SU-DHL-6 (cell line): Measurements from ENCODE around the gene ITGB6.

Experiments
- H2AFZ ChIP-seq: fragments of 200-600 bp; sonication (generic); 2 replicates; pipeline ENCODE4 v1.6.1; 2014; ENCODE audit warnings: low read depth, mild to moderate bottlenecking, moderate library complexity, mixed read lengths, antibody characterized with exemption, low read length; ENCODE audit not compliant: severe bottlenecking
- H3F3A ChIP-seq: fragments of 200-600 bp; shearing (Covaris generic); 2 replicates; pipeline ENCODE4 v1.6.0; 2016; ENCODE audit warnings: antibody characterized with exemption, mild to moderate bottlenecking; ENCODE audit not compliant: insufficient read depth
- H3K27ac ChIP-seq: fragments of 200-600 bp; sonication (generic); 2 replicates; pipeline ENCODE4 v1.5.1; 2016; ENCODE audit warnings: low read depth, mild to moderate bottlenecking, low read length, moderate library complexity, mixed read lengths
- H3K27me3 ChIP-seq: fragments of 200-600 bp; sonication (generic), shearing (Covaris generic); 2 replicates; pipeline ENCODE4 v1.6.0; 2014; ENCODE audit warnings: mild to moderate bottlenecking, low read length
- H3K36me3 ChIP-seq: fragments of 200-600 bp; sonication (generic); 2 replicates; pipeline ENCODE4 v1.6.1; 2014; ENCODE audit warnings: mild to moderate bottlenecking, low read length, mixed read lengths
- H3K4me2 ChIP-seq: fragments of 300-600, 200-600 bp; shearing (Covaris generic), sonication (generic); 2 replicates; pipeline ENCODE4 v1.6.0; 2014; ENCODE audit warnings: low read length, low read depth, mild to moderate bottlenecking; ENCODE audit not compliant: poor library complexity, severe bottlenecking
- H3K4me3 ChIP-seq: fragments of 200-600 bp; sonication (generic); 2 replicates; pipeline ENCODE4 v1.5.1; 2014; ENCODE audit warnings: antibody characterized with exemption, low read length, mild to moderate bottlenecking, mixed read lengths; ENCODE audit not compliant: insufficient read depth, poor library complexity, severe bottlenecking
- H3K79me2 ChIP-seq: fragments of 200-600 bp; sonication (generic); 2 replicates; pipeline ENCODE4 v1.6.1; 2014; ENCODE audit warnings: mild to moderate bottlenecking, low read length, moderate library complexity; ENCODE audit not compliant: insufficient read depth
- H3K9ac ChIP-seq: fragments of 200-600 bp; sonication (generic); 2 replicates; pipeline ENCODE4 v1.7.0; 2014; ENCODE audit warnings: mild to moderate bottlenecking, low read length
- H3K9me2 ChIP-seq: fragments of 200-600 bp; sonication (generic); replicated peaks from 2 replicates; pipeline ENCODE4 v1.6.1; 2014; ENCODE audit warnings: low read length; ENCODE audit not compliant: insufficient read depth
- H3K9me3 ChIP-seq: fragments of 200-600 bp; sonication (generic); 2 replicates; pipeline ENCODE4 v1.6.1; 2014; ENCODE audit warnings: low read length, mixed read lengths; ENCODE audit not compliant: insufficient read depth
- H4K20me1 ChIP-seq: fragments of 200-600 bp; sonication (generic); 2 replicates; pipeline ENCODE4 v1.6.1; 2014; ENCODE audit warnings: low read depth, mild to moderate bottlenecking, antibody characterized with exemption, low read length, moderate library complexity, mixed read lengths
- CTCF ChIP-seq: fragments of 200-600 bp; sonication (generic); IDR thresholded peaks from one replicate; pipeline ENCODE4 v1.5.1; 2017; ENCODE audit warnings: antibody characterized with exemption, mild to moderate bottlenecking, low read length, moderate library complexity; ENCODE audit not compliant: insufficient read depth, poor library complexity, severe bottlenecking
- EZH2phosphoT487 ChIP-seq: fragments of 200-600 bp; sonication (generic), shearing (Covaris generic); conservative IDR thresholded peaks from 2 replicates; pipeline ENCODE4 v1.6.1; 2018; ENCODE audit warnings: mild to moderate bottlenecking, antibody characterized with exemption, low read length, moderate library complexity, mixed read lengths

Gene ITGB6

GRCh38 chr2:160220026-160220425, 20.0 kb upstream of the ITGB6 start:
- H3K9ac ChIP-seq, result no peak overlapping the region
- H3K4me3 ChIP-seq, result no peak overlapping the region
- H3F3A ChIP-seq, result no peaks in the 10 kb centered on the region
- no peak overlapping the region for H2AFZ ChIP-seq
- no peak overlapping the region for H3K27ac ChIP-seq
- no peaks in the 10 kb centered on the region for H3K79me2 ChIP-seq
- no peaks in the 10 kb centered on the region for H3K27me3 ChIP-seq
- no peaks in the 10 kb centered on the region for H3K9me3 ChIP-seq
- H3K36me3 ChIP-seq, result no peaks in the 10 kb centered on the region
- no peak overlapping the region for H3K4me2 ChIP-seq
- H3K9me2 ChIP-seq, result no peaks in the 10 kb centered on the region
- no peaks in the 10 kb centered on the region for H4K20me1 ChIP-seq
- TF ChIP-seq CTCF, result no peak

- H3K9me3 ChIP-seq, result no peaks in the 10 kb centered on the region
- H3K9ac ChIP-seq, result no peak overlapping the region
- H3K36me3 ChIP-seq, result no peaks in the 10 kb centered on the region
- H4K20me1 ChIP-seq, result no peaks in the 10 kb centered on the region
- H3K9me2 ChIP-seq, result no peaks in the 10 kb centered on the region
- H3F3A ChIP-seq, result no peaks in the 10 kb centered on the region
- H3K4me3 ChIP-seq, result no peak overlapping the region
- H3K27ac ChIP-seq, result no peak overlapping the region
- H3K4me2 ChIP-seq, result no peak overlapping the region
- no peaks in the 10 kb centered on the region for H3K27me3 ChIP-seq
- TF ChIP-seq EZH2phosphoT487 (no peak), CTCF (no peak)
- H3K79me2 ChIP-seq, result no peaks in the 10 kb centered on the region
- H2AFZ ChIP-seq, result no peak overlapping the region
Observed at GRCh38 chr2:160214461-160215445, 14.7 kb upstream of the ITGB6 start.

GRCh38 chr2:160213511-160213910, 13.4 kb upstream of the ITGB6 start:
- no peaks in the 10 kb centered on the region for H4K20me1 ChIP-seq
- no peak overlapping the region for H3K9ac ChIP-seq
- no peak overlapping the region for H2AFZ ChIP-seq
- no peaks in the 10 kb centered on the region for H3K27me3 ChIP-seq
- TF ChIP-seq EZH2phosphoT487 (no peak), CTCF (no peak)
- no peak overlapping the region for H3K4me3 ChIP-seq
- H3K27ac ChIP-seq, result no peak overlapping the region
- no peaks in the 10 kb centered on the region for H3K9me2 ChIP-seq
- no peaks in the 10 kb centered on the region for H3K79me2 ChIP-seq
- no peaks in the 10 kb centered on the region for H3F3A ChIP-seq
- no peak overlapping the region for H3K4me2 ChIP-seq
- no peaks in the 10 kb centered on the region for H3K9me3 ChIP-seq
- H3K36me3 ChIP-seq, result no peaks in the 10 kb centered on the region
